ENCODE results near the gene GVQW3.
A peak's percentile ranks its signal among the peaks of the same experiment; 100 is the strongest.

Gene GVQW3

DNA sequence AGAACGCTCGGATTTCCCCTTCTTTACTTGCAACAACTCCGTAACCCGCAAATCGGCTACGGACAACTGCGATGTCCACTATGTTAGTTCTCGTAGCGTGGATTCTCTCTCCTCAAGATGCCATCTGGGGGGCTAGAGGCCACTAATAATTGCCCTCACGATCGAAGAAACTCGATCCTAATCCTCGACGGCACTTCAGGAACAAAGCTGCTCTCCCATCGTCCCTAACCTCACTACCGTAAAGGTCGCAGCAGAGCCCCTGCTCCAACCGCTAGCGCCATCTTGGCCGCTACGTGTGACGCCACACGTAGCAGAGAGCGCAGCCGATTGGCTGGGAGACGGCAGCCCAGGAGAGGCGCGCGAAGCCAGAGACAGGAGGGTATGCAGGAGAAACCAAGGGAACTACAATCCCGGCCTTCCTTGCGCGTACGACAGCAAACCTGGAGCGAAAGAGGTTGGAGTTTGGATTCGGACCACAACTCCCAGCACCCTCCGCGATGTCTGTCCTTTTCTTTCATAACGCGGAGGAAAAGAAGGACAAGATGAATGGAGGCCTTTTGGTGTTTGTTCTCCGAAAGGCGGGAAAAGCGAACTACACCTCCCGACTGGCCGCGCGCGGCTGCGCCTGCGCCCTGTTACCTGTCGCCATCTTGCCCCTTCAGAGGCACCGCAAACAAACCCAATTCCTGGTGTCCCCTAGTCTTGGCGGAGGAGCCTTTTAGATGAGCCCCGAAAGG is 63.4 kb downstream of the GVQW3 start, which contains the start of gene EMSY (continued):
- TF ChIP-seq, protein P1, sequence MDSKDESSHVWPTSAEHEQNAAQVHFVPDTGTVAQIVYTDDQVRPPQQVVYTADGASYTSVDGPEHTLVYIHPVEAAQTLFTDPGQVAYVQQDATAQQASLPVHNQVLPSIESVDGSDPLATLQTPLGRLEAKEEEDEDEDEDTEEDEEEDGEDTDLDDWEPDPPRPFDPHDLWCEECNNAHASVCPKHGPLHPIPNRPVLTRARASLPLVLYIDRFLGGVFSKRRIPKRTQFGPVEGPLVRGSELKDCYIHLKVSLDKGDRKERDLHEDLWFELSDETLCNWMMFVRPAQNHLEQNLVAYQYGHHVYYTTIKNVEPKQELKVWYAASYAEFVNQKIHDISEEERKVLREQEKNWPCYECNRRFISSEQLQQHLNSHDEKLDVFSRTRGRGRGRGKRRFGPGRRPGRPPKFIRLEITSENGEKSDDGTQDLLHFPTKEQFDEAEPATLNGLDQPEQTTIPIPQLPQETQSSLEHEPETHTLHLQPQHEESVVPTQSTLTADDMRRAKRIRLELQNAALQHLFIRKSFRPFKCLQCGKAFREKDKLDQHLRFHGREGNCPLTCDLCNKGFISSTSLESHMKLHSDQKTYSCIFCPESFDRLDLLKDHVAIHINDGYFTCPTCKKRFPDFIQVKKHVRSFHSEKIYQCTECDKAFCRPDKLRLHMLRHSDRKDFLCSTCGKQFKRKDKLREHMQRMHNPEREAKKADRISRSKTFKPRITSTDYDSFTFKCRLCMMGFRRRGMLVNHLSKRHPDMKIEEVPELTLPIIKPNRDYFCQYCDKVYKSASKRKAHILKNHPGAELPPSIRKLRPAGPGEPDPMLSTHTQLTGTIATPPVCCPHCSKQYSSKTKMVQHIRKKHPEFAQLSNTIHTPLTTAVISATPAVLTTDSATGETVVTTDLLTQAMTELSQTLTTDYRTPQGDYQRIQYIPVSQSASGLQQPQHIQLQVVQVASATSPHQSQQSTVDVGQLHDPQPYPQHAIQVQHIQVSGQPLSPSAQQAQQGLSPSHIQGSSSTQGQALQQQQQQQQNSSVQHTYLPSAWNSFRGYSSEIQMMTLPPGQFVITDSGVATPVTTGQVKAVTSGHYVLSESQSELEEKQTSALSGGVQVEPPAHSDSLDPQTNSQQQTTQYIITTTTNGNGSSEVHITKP (tag by site-specific recombination; IDR thresholded peaks at IDR 0.05) = peak; percentile 78

DNA sequence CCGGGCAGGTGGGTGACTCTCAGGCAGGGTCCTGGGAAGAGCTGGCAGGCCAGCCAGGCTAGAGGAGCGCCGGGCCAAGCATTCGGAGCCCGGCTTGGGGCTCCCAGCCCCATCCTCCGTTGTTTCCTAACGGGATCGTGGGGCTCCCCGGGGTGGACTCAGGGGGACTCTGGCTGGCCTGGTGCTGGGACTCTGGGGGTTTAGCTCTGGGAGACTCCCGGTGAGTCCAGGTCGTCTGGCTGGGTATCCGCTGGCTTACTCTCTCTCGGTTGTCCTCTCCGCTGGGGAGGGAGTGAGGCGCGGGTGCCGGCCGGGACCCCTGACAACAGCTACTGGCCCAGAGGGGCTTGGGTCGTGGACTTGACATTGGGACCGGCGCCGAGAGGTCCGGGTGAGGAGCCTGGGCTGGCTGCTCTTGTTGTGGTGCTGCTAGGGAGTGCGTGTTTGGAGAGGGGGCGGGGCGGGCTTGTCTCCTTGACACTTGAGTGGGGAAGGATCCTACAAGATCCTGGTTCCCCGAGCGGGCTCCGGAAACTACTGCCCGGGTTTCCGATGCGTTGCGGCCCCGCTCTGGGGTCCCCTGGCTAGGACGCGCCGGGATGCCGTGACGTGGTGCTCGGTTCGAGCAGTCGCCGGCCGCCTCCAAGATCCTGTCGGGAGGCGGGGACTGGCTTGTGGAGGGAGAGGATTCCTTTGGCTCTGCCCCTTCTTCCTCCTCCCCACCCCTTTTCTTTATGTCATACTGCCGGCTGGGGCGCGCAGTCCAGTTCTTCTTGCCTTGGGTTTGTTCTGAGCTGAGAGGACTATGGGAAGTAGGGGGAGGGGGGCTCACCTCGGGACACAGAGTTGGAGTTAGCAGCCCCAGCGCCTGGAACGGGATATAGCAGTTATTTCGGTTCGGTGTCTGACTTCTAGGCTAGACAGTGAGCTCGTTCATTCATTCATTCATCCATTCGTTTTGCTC is 64.3 kb downstream of the GVQW3 start:
- ChIA-PET POLR2A (interaction anchor here (0.6 to 1.3 kb wide), 3 partner anchors 10 to 80 kb away, joined by 3 to 11 read pairs (median 6); no protein-coding TSS in a partner anchor), CTCF (interaction anchor here (0.6 to 2.6 kb wide), 7 partner anchors 14 to 1901 kb away, joined by 3 to 12 read pairs (median 4); no protein-coding TSS in a partner anchor)
- Histone ChIP-seq H3K9me3 (ENCODE audit: control insufficient read depth, insufficient read depth, low read depth, low read length) (no peaks in the 10 kb centered on the region), H3K36me3 (ENCODE audit: control insufficient read depth in 2 of 2, insufficient read depth in 1 of 2, low read length in 2 of 2) (peaks cover 3 to 47% of the 10 kb centered on the region in 2 experiments; a peak in 2 of 3 replicates), H3K4me1 (ENCODE audit: control insufficient read depth, insufficient read depth, low read length) (0 out of 2 replicates have a peak, but pooled peaks cover 4% of the 10 kb centered on the region), H3K27ac (ENCODE audit: extremely low read depth, low read depth, low read length) (peak overlapping the region; percentile 81), H3K4me3 (ENCODE audit: low read depth, low read length) (peak overlapping the region; percentile 99)
- TF ChIP-seq, protein P2, sequence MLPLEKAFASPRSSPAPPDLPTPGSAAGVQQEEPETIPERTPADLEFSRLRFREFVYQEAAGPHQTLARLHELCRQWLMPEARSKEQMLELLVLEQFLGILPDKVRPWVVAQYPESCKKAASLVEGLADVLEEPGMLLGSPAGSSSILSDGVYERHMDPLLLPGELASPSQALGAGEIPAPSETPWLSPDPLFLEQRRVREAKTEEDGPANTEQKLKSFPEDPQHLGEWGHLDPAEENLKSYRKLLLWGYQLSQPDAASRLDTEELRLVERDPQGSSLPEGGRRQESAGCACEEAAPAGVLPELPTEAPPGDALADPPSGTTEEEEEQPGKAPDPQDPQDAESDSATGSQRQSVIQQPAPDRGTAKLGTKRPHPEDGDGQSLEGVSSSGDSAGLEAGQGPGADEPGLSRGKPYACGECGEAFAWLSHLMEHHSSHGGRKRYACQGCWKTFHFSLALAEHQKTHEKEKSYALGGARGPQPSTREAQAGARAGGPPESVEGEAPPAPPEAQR (tag by site-specific recombination; IDR thresholded peaks at IDR 0.05) = no peak
- TF ChIP-seq SCRT1 (tag by site-specific recombination; IDR thresholded peaks at IDR 0.05; ENCODE audit: borderline replicate concordance) (no peak), KLF16 (tag by site-specific recombination; IDR thresholded peaks at IDR 0.05) (no peak), ZNF433 (tag by site-specific recombination; IDR thresholded peaks at IDR 0.05; ENCODE audit: low read depth) (no peak), ZNF423 (tag by site-specific recombination; IDR thresholded peaks at IDR 0.05) (no peak), ZNF747 (tag by site-specific recombination; IDR thresholded peaks at IDR 0.05) (no peak), ZNF202 (tag by site-specific recombination; IDR thresholded peaks at IDR 0.05; ENCODE audit: borderline replicate concordance) (no peak), ZEB2 (tag by site-specific recombination; IDR thresholded peaks at IDR 0.05) (no peak), ZNF140 (tag by site-specific recombination; IDR thresholded peaks at IDR 0.05) (no peak)
- TF ChIP-seq, protein P3, sequence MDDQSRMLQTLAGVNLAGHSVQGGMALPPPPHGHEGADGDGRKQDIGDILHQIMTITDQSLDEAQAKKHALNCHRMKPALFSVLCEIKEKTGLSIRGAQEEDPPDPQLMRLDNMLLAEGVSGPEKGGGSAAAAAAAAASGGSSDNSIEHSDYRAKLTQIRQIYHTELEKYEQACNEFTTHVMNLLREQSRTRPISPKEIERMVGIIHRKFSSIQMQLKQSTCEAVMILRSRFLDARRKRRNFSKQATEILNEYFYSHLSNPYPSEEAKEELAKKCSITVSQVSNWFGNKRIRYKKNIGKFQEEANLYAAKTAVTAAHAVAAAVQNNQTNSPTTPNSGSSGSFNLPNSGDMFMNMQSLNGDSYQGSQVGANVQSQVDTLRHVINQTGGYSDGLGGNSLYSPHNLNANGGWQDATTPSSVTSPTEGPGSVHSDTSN (CRISPR knock-in tag; IDR thresholded peaks at IDR 0.05) = no peak
- TF ChIP-seq, protein P4, sequence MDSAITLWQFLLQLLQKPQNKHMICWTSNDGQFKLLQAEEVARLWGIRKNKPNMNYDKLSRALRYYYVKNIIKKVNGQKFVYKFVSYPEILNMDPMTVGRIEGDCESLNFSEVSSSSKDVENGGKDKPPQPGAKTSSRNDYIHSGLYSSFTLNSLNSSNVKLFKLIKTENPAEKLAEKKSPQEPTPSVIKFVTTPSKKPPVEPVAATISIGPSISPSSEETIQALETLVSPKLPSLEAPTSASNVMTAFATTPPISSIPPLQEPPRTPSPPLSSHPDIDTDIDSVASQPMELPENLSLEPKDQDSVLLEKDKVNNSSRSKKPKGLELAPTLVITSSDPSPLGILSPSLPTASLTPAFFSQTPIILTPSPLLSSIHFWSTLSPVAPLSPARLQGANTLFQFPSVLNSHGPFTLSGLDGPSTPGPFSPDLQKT (IDR thresholded peaks at IDR 0.05; ENCODE audit: borderline replicate concordance, low read depth, low read length) = no peak
- TF ChIP-seq, protein P5, sequence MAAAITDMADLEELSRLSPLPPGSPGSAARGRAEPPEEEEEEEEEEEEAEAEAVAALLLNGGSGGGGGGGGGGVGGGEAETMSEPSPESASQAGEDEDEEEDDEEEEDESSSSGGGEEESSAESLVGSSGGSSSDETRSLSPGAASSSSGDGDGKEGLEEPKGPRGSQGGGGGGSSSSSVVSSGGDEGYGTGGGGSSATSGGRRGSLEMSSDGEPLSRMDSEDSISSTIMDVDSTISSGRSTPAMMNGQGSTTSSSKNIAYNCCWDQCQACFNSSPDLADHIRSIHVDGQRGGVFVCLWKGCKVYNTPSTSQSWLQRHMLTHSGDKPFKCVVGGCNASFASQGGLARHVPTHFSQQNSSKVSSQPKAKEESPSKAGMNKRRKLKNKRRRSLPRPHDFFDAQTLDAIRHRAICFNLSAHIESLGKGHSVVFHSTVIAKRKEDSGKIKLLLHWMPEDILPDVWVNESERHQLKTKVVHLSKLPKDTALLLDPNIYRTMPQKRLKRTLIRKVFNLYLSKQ (tag by site-specific recombination; IDR thresholded peaks at IDR 0.05; ENCODE audit: borderline replicate concordance) = no peak
- TF ChIP-seq, protein P1 (tag by site-specific recombination; IDR thresholded peaks at IDR 0.05) = peak; percentile 88
- TF ChIP-seq, protein P6, sequence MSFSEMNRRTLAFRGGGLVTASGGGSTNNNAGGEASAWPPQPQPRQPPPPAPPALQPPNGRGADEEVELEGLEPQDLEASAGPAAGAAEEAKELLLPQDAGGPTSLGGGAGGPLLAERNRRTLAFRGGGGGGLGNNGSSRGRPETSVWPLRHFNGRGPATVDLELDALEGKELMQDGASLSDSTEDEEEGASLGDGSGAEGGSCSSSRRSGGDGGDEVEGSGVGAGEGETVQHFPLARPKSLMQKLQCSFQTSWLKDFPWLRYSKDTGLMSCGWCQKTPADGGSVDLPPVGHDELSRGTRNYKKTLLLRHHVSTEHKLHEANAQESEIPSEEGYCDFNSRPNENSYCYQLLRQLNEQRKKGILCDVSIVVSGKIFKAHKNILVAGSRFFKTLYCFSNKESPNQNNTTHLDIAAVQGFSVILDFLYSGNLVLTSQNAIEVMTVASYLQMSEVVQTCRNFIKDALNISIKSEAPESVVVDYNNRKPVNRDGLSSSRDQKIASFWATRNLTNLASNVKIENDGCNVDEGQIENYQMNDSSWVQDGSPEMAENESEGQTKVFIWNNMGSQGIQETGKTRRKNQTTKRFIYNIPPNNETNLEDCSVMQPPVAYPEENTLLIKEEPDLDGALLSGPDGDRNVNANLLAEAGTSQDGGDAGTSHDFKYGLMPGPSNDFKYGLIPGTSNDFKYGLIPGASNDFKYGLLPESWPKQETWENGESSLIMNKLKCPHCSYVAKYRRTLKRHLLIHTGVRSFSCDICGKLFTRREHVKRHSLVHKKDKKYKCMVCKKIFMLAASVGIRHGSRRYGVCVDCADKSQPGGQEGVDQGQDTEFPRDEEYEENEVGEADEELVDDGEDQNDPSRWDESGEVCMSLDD (tag by site-specific recombination; IDR thresholded peaks at IDR 0.05) = 0 out of 2 replicates have a peak, but pooled peaks have one; percentile 35
